Activated effector memory CD4-positive, alpha-beta T cell treated with Interleukin-2 at 50 U/mL for 16 hours (primary cell): Measurements from ENCODE around the gene PLEKHA8.

Experiments
- DNase-seq: peaks from one replicate; pipeline ENCODE4 v3.0.0-alpha.2; 2020

PLEKHA8 gene

DNA sequence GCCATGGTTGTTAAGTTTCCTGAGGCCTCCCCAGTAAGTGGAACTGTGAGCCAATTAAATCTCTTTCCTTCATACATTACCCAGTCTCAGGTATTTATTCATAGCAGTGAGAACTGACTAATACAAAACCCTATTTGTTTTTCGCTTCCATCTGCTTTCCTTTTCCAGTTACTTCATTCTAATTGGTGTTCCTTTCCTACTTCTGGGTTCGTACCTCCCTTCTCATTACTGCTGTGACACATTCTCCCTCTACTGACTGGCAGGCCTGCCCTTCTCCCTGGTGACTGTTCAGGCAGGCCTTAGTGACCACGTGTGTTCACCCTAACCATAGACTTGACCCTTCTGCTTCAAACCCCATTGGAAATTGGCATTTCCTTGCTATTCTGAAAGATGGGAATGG is 144.2 kb downstream of the PLEKHA8 start:
- DNase-seq: no peak

DNA sequence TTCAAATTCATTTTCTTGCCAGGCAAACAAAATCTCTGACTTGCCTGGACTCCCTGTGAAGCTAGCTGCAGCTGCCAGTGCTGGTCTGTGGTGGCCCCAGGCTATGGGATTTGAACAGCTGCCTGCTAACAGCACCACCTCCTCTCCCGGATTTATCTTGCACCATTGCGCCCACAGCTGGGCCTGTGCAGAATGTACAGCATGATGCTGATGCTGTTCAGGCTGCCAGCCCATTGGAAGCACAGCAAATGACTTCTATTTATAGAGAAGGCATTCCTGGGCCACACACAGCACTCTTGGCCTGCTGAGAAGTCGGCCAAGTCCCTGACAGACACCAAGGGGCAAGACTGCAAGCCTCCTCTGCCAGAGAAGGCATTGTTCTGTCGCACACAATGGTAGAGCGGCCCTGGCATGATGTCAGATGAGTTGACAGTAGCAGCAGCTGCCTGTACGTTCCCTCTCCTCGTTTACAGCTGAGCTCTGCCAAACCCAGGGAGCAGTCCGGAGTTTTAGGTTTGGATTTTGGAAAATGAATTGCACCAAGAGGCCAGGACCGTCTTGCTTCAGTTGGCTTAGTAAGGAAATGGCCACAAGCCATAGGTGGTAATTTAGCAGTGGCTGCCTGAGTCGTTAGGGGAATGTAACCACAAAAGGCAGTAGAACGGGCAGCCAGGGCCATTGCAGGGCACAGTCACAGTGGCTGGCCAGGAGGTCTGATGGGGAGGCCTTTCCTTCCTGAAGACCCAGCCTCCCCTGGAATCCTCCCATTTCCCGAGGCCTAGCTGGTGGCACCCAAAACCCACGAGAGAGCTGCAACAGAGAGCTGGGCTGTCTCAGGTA is 145.1 kb downstream of the PLEKHA8 start:
- no peak for DNase-seq

DNA sequence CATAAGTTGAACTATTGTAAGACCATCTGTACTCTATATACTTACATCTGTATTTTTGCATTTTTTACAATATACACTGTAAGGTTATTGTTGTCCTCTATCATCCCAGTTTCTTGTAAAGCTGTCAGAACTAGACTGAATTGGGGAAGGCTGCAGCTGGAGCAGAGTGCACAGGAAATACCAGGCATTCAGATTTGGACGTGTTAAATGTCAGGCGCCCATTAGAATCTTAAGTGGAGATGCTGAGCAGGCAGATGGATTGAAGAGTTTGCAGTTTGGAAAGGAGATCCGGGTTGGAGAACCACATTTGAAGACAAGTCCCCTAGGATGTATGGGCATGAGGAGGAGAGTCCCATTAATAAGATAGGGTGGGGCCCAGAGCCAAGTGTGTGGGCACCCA is 147.0 kb downstream of the PLEKHA8 start:
- DNase-seq: no peak

DNA sequence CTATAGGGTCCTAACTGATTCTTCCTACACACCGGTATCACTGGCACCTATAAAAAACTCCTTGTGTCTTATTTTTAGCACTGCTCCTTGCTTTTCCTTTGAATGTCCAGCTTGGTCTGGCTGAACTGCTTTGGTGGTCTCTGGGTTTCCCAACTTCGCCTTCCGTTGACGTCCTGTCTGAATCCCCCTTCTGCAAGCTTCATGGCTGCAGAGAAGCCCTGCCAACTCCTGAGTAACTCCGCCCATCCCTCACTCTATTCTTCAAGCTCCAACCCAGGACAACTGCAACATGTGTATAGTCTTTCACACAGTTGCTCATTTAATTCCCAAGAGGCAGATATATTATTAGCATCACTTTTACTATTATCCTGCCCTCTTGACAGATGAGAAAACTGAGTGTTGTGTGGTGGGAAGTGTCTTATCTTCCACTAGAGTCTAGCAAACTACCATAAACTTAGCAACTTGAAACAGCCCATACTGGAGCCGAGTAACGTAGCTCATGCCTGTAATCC is 147.5 kb downstream of the PLEKHA8 start:
- DNase-seq: no peak

DNA sequence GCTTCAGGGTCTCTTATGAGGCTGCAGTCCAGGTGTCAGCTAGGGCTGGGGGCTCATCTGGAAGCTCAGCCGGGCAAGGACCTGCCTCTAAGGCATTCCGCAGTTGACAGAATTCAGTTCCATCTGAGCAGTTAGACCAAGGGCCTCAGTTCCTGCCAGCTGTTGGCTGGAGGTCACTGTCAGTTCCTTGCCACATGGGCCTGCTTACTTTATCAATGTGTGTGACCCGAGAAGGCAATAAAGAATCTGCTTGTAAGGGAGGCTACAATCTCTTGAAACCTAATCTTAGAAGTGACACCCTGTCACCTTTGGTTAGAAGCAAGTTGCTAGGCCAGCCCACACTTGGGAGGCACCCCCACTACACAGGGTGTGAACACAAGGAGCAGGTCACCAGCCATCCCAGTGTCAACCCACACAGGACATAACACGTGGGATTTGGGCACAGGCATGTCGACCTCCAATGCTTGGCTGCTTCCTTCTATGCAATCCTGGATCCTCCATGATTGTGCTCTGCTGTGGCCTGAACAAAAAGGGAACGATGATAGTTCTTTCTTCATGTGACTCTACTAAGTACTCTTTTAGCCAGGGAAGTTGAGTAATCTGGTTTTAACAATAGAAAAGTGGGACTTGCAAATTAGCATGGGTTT is 148.4 kb downstream of the PLEKHA8 start:
- DNase-seq: no peak

DNA sequence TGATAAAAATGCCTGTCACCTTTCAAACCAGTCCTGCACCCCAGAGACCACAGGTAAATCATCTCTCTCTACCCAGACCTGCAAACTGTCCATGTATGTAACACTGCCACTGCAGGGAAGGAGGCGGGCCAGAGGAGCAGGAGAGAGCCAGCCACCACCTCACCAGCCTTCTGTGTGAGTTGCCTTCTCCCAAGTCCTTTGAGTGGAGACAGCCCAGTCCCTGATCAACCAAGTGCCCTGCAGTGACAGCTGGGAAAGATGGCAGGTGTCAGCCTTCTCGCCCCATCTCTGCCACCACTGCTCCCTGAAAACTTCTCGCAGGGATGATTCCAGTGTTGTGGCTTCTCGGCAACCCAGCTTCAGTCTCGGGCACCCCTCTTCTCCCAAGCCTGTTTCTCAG is 149.0 kb downstream of the PLEKHA8 start:
- DNase-seq: no peak

DNA sequence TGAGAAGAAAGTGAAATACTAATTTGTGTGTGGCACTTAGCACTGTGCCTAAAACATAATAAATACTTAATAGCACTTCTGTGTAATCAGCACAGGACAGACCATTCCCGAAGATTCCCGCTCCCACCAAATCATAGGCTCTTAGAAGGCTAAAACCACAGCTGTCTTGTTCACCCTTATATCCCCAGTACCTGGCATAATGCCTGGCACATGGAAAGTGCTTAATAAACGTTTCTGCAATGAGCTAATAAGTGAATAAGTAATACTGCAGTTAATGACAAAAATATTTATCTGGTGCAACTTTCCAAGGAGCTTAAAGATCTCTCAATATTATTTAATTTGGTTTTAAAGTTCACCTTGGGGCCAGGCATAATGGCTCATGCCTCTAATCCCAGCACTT is 149.8 kb downstream of the PLEKHA8 start:
- DNase-seq: no peak

DNA sequence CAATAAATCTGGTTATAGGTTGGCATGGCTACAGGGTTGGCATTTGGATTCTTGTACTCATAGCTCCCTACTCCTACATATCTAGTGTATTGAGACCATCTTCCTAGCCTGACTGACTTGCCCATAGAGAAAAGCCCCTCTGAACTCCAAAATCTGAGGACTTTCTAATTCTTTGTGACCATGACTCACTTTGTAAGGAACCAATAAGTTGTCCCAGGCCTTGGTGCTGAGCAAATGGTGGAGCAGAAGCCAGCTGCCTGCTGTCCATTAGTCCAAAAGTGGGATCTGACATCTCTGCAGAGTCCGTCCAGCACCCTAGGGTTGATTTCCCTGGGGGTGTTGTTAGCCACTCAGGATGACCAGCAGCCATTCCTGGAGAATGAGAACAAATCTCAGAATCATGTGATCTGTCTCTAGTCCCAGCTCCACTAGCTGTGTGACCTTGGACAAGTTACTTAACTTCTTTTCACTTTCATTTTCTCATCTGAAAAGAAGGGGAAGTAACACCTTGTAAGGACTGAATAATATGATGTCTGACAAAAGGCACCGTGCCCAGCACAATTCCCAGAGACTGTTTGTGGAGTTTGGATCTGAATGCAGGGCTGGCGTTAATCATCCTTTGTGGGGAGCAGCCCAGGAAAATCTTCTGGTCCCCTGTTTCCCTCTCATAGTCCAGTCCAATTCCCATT is 150.7 kb downstream of the PLEKHA8 start:
- no peak for DNase-seq
